ENCODE results near the gene PTPRN.
A peak's percentile ranks its signal among the peaks of the same experiment; 100 is the strongest.

Gene PTPRN

DNA sequence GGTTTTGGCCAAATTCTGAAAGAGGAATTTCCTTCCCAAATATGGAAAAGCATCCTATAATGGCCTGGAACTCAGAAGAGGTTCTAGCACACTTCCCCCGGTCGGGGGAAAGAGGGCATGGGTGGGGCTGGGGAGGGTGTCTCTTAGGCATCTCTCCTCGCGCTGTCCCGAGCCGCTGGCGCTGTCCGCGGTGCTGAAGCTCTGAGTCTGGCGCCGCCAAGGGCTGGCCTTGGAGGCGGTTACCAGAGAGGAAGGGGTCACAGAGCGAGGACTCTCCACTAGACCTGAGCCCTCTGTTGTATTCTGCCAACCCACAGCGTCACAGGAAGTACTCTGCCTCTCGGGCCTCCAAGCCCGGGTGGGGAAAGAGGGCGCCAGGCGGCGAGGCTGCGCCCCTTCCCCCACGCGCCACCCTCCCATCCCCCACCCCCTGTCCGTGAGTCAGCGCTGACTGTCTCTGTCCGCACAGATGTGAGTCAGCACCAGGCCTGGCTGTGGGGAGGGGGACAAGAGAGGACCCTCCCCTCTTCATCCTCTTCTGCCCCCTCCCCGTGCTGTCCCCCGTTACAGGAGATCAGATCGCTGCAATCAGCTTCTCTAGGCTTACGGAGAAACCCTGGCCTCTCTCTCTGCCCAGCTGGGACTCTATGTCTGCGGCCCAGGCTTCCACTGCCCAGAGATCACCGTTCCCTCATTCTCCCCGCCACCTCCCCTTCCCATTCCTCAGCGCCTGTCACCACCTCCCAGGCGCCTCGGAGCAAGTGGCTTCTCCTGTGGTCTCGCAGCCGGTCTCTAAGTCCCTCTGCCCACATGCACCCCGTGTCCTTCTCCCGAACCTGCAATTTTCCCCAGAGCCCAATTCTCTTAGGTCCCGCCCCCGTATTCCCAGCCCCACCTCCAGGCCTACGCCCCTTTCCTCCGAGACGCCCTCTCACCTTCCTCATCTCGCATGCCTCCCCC is 779 bp downstream of the PTPRN start:
- TF ChIP-seq NFIC (IDR thresholded peaks at IDR 0.05) (peak; percentile 17; the same call in 1 of the 2 replicates), TCF12 (IDR thresholded peaks at IDR 0.05; ENCODE audit: low read depth) (no peak), TEAD4 (IDR thresholded peaks at IDR 0.05) (no peak), TAF1 (IDR thresholded peaks at IDR 0.05; ENCODE audit: low read depth) (no peak), REST (IDR thresholded peaks at IDR 0.05; ENCODE audit: low read depth) (peak; percentile 99), FOXM1 (IDR thresholded peaks at IDR 0.05; ENCODE audit: borderline replicate concordance, low read depth) (no peak), ZBTB7A (IDR thresholded peaks at IDR 0.05; ENCODE audit: low read depth) (peak; percentile 46; the same call in 1 of the 2 replicates)
- TF ChIP-seq, protein P1, sequence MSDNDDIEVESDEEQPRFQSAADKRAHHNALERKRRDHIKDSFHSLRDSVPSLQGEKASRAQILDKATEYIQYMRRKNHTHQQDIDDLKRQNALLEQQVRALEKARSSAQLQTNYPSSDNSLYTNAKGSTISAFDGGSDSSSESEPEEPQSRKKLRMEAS (IDR thresholded peaks at IDR 0.05), result 0 out of 2 replicates have a peak, but pooled peaks have one; percentile 31

DNA sequence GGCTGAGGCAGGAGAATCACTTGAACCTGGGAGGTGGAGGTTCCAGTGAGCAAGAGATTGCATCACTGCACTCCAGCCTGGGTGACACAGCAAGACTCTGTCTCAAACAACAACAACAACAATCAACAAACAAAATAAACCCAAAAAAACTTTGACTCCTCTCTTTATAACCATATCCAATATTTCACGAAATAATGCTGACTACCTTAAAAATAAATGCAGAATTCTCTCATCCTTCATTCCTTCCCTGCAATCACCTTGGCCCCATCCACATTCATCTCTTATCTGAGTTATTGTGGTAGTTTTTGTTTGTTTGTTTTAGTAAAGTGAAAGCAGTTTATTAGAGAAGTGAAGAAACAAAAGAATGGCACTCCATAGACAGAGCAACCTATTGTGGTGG is 3.2 kb downstream of the PTPRN start:
- TF ChIP-seq YY1 (IDR thresholded peaks at IDR 0.05; ENCODE audit: low read depth) (no peak), NFIC (IDR thresholded peaks at IDR 0.05) (no peak), RAD21 (IDR thresholded peaks at IDR 0.05; ENCODE audit: low read depth) (no peak), EP300 (IDR thresholded peaks at IDR 0.05; ENCODE audit: borderline replicate concordance) (no peak), CREB1 (IDR thresholded peaks at IDR 0.05; ENCODE audit: low read depth) (no peak), USF1 (IDR thresholded peaks at IDR 0.05) (no peak), TCF12 (IDR thresholded peaks at IDR 0.05; ENCODE audit: low read depth) (no peak), FOXM1 (IDR thresholded peaks at IDR 0.05; ENCODE audit: borderline replicate concordance, low read depth) (no peak), TEAD4 (IDR thresholded peaks at IDR 0.05) (no peak), ZBTB7A (IDR thresholded peaks at IDR 0.05; ENCODE audit: low read depth) (no peak), EGR1 (IDR thresholded peaks at IDR 0.05) (no peak), TAF1 (IDR thresholded peaks at IDR 0.05; ENCODE audit: low read depth) (no peak)
- TF ChIP-seq, protein P1 (IDR thresholded peaks at IDR 0.05), result no peak

DNA sequence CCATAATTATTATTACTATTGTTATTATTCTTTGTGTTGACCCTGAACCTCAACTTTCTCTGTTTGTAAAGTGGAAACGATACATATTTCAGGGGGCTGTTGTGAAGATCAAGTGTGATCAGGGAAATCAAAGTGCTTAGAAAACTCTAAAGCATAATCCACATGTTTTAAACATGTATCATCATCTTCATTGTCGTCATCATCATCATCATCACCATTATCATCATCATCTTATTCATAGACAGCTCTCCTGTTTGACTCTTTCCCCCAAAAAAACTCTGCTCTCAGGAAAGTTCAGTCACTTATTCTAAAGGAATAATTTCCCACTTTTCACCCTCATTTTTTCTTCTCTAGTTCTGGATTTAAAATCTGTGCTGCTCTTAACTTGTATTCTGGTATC is 5.0 kb downstream of the PTPRN start:
- TF ChIP-seq FOXM1 (IDR thresholded peaks at IDR 0.05; ENCODE audit: borderline replicate concordance, low read depth) (no peak), REST (IDR thresholded peaks at IDR 0.05; ENCODE audit: low read depth) (no peak), RAD21 (IDR thresholded peaks at IDR 0.05; ENCODE audit: low read depth) (no peak), USF1 (IDR thresholded peaks at IDR 0.05) (no peak), EGR1 (IDR thresholded peaks at IDR 0.05) (no peak), YY1 (IDR thresholded peaks at IDR 0.05; ENCODE audit: low read depth) (no peak), TAF1 (IDR thresholded peaks at IDR 0.05; ENCODE audit: low read depth) (no peak), CREB1 (IDR thresholded peaks at IDR 0.05; ENCODE audit: low read depth) (no peak), EP300 (IDR thresholded peaks at IDR 0.05; ENCODE audit: borderline replicate concordance) (no peak), CEBPB (IDR thresholded peaks at IDR 0.05) (no peak), NFIC (IDR thresholded peaks at IDR 0.05) (no peak), TCF12 (IDR thresholded peaks at IDR 0.05; ENCODE audit: low read depth) (no peak), ZBTB7A (IDR thresholded peaks at IDR 0.05; ENCODE audit: low read depth) (no peak), TEAD4 (IDR thresholded peaks at IDR 0.05) (no peak)
- TF ChIP-seq, protein P1 (IDR thresholded peaks at IDR 0.05), result no peak

DNA sequence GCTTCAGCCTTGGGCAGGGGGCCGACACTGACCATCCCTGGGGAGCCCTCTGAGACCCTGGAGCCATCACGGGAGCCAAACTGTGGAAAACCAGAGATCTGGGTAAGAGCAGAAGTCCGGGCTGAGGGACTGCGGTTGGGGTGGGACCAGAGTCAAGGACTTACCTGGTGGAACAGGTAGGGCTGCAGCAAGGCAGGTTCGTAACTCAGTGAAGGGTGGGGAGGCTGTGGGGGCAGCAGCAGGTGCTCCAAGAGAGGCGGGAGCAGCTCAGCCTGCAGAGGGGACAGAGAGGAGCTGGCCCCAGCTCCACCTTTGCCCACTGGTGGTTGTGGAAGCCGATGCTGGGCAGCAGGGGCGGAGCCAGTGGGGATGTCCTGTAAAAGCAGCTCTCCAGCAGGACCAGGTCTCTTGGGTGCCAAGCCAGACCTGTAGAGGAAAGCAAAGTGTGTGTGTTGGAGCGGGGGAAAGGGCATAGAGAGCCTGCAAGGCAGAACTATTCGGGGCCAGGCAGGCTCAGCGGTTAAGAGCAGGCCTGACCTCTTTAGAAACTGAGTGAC is 6.7 kb downstream of the PTPRN start:
- TF ChIP-seq FOXM1 (IDR thresholded peaks at IDR 0.05; ENCODE audit: borderline replicate concordance, low read depth), result no peak
- TF ChIP-seq TAF1 (IDR thresholded peaks at IDR 0.05; ENCODE audit: low read depth), result no peak
- TF ChIP-seq EGR1 (IDR thresholded peaks at IDR 0.05), result no peak
- no peak for TF ChIP-seq TEAD4 (IDR thresholded peaks at IDR 0.05)
- no peak for TF ChIP-seq CEBPB (IDR thresholded peaks at IDR 0.05)
- TF ChIP-seq NFIC (IDR thresholded peaks at IDR 0.05), result no peak
- TF ChIP-seq REST (IDR thresholded peaks at IDR 0.05; ENCODE audit: low read depth), result no peak
- TF ChIP-seq CREB1 (IDR thresholded peaks at IDR 0.05; ENCODE audit: low read depth), result no peak
- TF ChIP-seq, protein P1 (IDR thresholded peaks at IDR 0.05), result no peak
- TF ChIP-seq YY1 (IDR thresholded peaks at IDR 0.05; ENCODE audit: low read depth), result no peak
- no peak for TF ChIP-seq EP300 (IDR thresholded peaks at IDR 0.05; ENCODE audit: borderline replicate concordance)
